HG02588 (cell line): ENCODE results near the gene DRD3.

Experiments
- ATAC-seq: cut with Tn5 transposase; IDR thresholded peaks from one replicate; pipeline ENCODE4 v1.9.1; 2021; ENCODE audit warnings: mild to moderate bottlenecking, moderate library complexity; ENCODE audit not compliant: unreplicated experiment

Gene DRD3

DNA sequence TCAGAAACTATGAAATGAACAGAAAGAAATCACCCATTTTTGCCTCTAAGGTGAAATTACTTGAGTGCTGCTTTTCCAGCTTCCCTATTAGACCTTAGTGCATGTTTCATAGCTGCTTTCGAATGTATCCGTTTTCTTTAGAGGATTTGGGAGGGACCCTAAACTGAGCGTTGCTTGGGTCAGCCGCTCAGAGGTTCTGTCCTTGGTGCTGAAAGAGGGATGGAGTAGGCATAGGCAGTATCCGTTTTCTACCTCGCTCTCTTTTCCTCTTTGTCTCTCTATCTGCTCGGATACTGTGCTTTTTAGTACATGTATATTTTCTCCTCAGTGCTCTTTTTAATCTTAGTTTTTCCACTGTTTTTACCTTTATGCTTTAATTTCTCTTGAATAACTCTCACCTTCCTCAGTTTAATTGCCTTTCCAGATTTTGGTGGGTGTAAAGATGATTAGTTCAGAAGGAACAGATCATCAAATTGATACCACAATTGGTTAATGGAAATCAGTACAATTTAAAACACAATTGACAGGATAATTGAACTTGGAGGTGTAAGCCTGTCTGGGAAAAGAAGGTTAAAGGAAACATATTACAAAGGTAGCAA lies at the start of gene DRD3:
Gene DRD3 (minus strand): TSS at position 283 of the 599 bp plus-strand sequence. CDS start 7,060 bp downstream, outside the sequence.
- no peak for ATAC-seq

DNA sequence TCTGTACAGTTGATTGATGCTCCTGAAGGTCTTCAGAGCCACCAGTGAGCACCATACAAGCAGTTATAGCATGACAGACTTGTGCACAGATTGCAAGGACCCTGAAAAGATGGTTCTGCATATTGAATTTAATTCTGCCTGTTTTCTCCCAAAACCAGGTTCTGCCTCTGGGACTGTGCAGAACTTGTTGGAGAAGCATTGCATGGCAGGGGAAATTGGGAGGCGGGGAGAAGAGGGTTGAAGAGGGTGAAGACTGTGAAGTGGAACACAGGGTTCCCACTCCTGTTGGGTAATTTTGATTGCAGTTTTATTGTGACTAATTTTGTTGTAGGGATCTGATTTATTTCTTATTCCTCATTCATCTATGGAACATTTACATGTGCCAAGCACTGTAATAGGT lies 48.2 kb upstream of the DRD3 start:
- ATAC-seq, result no peak

DNA sequence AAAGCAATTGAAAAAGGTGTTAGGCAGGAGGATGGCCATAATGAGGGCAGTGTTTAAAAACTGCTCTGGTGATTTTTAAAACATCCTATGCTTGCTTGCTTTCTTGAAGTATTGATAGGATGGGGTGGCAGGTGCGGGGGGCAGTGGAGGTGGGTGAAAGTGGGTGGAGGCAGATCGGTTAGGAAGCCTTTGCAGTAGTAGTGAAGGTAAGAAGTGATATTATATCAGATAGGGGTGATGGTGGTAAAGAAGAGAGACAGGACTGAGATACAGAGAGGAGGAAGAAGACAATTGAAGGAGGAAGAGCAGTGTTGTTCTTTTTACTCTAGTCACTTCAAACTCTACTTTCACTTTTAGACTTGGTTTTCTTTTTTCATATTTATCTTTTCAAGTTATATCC lies 47.5 kb upstream of the DRD3 start:
- no peak for ATAC-seq

DNA sequence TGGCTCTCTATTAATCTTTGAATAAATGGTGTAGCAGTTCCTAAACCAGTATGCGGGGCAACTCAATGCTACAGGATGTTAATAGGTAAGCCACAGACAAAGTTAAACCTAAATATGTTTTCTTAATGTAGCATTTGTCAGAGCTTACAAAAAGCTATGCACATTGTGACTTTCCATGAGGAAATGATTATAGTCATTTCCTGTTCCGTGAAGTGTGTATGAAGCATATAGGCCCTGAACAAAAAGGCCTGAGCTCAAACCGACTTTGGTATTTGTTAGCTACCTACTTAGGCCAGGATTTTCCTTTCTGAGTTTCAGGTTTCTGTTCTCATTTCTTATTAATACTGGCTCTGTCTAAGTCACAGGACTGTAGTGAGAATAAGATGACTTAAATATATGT lies 44.3 kb upstream of the DRD3 start:
- ATAC-seq, result peak; percentile 76

DNA sequence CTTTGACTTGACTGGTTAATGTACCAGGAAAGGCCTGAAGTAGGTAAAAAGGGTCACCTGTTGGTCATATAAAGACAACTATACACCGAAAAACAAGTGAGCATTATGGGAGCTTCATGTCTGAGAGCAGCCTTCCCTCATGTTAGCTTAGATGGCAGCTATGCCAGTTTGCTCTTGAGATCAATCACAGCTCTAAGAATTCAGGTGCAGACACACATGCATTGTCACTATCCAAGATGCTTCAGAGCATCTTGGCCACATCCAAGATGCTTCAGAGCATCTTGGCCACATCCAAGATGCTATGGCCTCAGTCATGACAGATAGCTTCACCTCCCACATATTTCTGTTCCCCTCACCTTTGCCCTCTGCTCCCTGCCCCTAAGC lies 43.0 kb upstream of the DRD3 start:
- no peak for ATAC-seq

DNA sequence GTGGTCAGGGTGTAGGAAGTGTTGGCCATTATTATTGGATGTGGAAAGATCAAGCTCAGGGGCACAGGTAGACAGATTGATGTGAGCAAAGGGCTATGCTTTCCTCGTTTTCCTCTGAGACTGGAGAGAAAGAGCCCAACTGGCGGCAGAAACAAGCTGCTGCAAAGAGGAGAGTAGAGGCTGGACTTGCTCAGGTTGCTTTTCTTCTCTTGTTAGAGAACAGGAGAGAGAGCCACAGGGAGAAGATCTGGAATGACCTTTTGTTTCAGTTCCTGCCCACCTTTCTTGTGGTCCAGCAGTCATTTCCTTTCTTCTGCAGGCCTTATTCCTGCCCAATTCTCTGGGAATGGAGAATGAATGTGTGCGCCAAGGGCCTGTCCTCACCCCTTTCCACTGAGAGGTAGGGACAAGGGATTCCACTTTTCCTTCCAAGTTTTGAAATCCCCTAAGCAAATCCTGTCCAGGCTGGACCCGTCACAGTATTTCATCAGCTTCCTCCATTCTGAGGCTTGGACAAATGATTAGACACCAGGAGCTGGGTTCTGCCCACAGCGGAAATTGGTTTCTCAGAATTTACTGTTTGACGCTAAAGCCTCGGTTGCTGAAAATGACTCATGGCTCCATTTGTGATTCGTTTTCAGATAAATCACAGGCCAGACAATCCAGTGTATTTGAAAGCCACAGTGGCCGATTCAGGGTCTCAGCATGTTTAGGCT lies 42.5 kb upstream of the DRD3 start:
- peak; percentile 33 for ATAC-seq

DNA sequence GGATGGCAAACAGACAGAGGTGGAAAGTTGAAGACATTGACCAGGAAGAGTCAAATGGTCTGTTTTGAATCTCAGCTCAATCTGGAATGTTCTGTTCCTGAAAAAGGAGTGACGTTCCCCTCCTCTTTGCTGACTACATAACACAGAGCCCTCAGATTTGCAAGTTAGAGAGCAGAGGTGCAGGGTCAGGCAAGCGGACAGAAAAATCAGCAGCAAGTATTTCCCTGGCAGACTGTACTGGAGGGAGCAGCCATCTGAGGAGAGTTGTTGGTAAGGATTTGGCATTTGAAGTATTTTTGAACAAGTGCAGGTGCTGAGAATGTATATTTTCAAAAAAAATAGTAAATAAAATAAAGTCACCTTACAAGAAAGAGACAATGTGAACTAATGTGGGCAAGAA lies 40.9 kb upstream of the DRD3 start:
- no peak for ATAC-seq

DNA sequence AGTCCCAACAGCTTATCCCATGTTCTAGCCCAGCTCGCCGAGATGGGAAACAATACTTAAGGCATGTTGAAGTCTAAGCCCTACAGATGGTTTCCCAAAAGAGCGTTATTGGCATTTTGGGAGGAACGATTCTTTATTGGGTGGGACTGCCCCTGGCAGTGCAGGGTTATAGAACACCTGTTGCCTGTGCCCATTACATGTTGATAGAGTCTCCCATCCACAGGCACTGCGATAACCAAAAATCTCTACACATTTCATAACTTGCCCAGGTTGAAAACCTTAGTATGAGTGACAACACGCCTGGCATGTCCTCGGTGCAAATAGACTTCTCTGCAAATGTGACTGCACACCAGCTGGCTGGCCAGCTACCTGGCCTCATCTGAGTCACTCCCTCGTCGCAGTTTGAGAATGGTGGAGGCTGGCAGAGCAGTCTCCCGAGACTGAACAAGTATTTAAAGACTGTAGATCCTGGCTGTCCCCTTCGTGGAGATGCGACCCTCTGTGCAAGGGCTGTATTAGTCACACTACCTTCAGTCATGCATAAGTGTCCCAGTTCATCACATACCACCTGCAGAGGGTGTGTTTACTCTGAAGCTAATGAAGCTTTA lies 39.8 kb upstream of the DRD3 start:
- ATAC-seq, result no peak

DNA sequence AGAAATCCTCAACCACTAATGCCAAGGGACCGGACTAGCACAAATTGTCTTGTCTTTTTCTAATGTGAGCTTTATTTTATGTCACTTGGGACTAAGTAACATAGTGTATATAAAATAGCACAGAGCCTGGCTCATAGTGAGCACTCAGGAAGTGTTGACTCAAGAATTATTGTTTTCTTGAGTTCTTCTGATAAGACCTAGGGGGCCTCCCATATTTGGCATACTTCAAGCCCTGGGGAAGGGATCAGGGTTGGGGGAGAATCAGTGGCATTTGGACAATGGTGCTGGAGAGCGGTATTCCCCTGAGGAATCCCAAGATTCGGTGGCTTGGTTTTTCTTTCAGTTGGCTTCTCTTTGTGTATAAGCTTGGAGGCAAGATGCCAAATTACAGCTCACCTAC lies 39.2 kb upstream of the DRD3 start:
- ATAC-seq, result no peak

DNA sequence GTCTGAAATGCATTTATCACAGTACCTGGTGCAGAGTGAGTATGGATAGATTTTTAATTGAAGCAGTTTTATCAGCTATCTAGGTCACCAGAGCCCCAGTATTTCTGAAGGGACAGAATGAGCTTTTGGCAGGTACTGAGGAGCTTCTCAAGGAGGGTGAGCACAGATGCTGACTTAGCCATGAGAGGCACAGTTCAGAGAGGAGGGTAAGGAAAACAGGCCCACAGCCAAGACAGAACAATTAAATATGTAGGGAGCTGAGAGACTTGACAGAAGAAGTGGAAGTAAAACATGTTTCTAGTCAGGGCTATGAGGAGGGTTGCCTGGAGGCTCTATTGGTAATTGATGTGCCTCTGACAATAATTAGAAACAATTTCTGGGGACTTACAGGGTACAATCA lies 38.4 kb upstream of the DRD3 start:
- ATAC-seq, result no peak

DNA sequence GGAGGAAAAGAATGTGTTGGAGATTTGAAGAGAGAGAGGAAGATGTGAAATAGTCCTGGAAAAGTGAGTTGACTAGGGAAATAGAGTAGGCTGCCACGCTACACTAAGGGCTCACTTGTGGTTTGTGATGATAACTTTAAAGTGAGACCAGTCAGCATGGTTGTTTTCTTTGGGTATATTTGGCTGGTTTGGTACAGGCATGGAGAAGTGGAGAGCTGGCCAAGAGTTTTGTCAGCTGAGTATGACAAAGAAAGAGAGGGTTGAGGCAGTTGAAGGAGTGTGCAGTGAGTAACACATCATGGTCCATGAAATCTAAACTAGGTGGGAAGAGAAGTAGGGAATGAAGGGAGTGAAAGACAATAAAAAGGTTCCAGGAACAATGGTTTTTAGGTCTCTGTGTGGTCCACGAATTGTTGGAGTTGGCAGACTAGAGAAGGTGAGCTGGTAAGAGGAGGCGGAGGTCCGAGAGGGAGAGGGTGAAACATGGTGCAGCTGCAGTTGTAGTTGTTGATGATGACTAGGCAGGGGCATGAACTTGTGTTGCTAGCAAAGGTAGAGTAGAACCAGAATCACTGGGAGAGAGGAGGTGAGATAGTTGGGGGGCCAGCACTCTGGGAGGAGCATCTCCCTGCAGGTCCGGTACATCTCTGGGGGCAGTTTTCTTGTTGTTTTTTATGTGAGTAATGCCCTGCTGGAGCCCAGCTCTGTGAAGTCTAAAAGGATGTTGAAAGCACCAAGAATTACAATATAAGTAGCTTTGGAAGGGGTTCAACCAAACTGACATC lies 37.5 kb upstream of the DRD3 start:
- ATAC-seq, result no peak

DNA sequence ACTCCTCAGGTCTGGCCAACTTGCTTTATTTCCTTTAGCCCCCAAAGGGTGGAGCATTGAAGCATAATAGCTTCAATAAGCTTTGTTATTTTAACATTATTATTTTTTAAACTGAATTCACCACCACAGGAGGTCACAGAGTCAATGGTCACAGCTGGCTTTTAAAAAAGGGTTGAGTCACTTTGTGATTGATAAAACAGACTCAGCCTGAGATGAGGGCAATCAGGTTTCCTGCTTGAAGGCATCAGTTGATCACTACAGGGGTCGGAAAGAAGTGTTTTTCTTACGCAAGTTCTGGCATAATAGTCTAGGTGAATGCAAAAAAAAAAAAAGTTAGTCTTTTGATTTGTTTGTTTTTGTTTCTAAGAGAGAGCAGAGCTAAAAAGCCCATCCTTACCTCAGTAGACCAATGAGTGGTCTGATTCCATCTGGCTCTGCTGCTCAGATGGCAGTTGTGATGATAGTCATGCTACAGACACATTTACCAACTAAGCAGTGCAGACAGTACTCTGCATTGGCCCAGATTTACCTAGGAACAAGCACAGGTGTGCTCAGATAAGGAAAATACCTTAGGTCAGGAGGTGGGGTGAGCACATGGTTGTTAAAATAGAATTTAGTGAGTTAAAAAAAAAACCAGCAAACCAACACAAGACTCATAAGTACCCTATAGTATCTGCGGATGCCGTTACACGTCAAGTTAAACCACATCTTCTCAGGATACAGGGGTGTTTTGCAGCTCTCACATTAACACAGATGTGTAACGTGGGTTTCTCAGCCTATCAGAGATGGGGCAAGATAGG lies 35.9 kb upstream of the DRD3 start:
- no peak for ATAC-seq

DNA sequence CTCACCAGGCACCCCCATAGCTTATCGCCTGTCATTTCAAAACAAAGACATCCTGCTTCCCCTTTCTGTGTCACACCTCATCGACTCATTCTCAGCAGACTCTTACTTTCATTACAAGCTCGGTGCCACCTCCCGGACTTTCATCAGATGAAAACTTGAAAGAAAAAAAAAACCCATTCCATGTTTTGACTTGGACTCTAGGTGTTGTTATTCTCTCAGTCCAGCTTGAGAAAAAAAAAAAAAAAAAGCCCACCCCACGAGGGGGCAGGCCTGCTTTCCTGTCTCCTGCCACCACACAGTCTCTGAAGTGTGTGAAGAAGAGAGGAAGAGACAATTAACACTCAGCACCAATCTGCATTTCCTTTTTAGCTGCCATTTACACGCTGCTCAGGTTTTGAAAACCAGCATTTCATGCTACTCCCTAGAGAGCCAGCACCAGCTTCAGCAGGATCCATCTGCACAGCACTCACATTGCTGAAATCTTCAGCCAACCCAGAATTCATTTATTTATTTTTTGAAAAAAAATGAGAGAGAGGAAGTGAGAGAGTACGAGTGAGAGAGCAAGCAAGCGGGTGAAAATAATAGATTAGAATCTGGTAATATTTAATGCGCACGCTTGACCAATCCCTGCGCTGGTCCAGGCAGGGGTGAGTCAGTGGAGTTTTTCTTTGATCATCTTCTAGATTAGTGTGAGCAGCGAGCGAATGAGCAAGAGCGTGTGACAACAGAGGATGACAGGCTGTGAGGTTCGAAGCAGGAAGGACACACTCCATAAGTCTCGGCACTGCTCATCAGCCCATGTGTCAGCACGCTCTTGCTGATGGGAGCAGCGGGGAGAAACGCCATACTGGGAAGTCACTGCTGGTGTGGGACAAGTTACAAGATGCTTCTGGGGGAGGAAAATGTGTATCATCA lies 35.0 kb upstream of the DRD3 start:
- ATAC-seq, result peak; percentile 90

DNA sequence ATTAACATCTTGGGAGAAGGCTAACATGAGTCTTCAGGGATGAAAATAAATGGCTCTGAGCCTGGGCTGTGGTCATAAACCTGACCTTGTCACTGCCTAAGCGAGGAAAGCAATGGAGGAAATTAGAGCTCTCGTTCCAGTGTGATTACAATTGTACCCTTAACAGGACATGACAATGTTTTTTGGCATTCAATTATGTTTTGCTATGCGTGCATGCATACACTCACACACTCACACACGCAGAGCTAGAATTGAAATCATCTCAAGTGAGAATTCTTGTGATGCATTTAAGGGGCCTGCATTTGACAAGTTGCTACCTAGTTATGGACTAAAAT lies 34.4 kb upstream of the DRD3 start:
- peak; percentile 6 for ATAC-seq

DNA sequence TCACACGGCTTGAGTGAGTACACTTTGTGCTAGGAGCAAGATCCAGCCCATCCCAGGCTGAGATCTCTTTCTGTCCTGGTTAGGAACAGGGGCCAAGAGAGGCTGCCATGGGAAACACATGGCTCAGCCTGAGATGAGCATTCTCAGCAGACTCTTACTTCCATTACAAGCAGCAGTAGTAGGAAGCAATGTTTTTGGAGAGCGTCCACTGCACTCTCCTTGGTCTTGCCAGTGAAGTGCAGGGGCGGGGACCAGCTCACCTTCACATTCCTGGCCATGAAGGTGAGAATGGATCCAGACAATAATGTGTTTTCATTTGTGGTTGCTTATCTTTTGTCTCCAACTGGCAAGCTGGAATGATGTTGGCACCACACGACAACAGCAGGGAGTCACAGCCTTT lies 33.8 kb upstream of the DRD3 start:
- no peak for ATAC-seq

DNA sequence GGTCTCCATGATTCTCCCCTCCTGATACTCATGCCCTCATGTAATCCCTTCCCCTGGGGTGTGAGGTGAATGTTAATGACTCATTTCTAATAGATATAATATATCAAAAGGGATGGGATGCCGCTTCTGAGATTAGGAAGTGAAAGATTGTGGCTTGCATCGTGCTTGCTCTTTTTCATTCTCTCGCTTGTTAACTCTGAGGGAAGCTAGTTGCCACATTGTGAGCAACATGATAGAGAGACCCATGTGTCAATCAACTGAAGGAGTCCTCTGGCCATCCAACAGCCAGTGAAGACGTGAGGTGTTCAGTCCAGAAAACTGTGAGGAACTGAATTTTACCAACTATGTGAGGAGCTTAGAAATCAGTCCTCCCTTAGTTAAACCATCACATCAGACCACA lies 28.9 kb upstream of the DRD3 start:
- ATAC-seq, result peak; percentile 73

DNA sequence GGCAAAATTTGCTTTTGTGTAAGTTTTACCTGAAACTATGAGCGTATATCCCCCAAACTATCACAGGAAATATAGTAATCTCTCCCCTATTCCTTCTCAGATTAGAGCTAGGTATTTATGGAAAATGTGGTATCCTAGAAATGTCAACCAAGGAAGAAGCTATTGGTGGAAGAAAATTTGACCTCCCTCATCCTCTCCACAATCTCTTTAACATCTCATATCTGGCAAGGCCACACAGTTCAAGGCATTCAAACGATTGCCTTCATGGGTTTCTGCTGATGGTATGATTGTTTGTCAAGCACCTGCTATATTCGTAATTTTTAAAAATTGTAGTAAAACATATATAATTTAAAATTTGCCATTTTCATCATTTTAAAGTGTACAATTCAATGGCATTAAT lies 27.5 kb upstream of the DRD3 start:
- no peak for ATAC-seq

DNA sequence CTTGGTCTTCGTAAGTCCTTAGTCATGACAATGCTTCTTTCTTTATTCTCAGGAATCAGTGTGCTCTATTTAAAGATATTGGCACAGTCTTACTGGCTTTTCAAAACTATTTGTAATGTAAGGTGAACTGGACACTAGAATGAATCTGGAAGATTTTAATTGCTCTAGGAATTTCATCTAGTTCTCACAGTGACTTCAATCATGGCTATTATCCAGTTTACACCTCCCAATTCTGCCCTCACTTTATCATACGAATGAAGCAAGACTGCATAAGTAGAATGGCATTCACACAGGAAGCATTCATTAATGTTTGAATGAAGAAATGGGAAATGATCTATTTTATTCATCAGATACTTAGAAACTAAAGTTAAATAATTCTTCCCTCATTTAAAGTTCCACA lies 26.7 kb upstream of the DRD3 start:
- ATAC-seq, result no peak

DNA sequence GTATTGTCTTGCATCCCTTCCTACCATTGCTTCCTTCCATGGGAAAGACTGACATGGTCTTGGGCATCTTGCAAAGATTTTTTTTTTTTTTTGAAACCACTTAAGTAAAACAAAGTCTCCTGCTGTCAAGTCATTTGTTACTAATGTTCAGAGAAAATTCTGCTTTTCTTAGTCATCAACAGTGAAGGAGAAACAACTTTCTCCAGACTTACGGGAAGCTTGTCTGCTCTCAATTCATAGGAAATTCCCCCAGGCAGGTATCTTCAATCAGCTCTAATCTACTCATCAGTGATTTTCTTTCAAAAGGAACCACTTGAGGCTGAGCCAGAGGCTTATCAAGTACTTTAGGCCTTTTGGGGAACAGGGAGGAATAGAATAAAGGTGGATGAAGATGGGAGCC lies 15.9 kb upstream of the DRD3 start:
- ATAC-seq, result no peak

DNA sequence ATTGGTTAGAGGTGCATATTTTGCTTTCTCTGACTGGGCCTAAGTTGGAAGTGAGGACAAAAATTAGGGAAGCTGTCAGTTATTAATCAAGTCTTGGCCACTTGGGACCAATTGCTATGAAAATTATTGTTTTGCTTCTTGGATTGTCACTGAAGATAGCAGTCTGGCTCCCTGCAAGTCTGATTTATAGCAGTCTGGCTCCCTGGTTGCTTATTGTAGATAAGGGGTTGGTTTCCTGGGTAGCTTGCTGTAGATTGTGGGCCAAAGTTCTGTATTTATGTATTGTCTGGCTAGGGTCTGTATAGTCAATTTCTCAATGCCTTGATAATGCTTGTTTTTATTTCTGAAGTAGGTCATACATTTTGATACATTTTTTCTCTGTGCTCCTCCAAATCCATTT lies 13.3 kb upstream of the DRD3 start:
- no peak for ATAC-seq
